DND-41 (cell line): ENCODE data around the gene SMARCA4.

ENCODE experiments used
- ATAC-seq: fragments of 200-7000 bp; cut with Tn5 transposase; 3 replicates; pipeline ENCODE4 v1.9.1; 2021; ENCODE audit warnings: low read depth; ENCODE audit not compliant: insufficient read depth
- DNase-seq: peaks from one replicate; pipeline ENCODE4 v3.0.0-alpha.2; 2020
- H2AFZ ChIP-seq: 2 replicates; pipeline ENCODE4 v1.6.0; 2012; ENCODE audit warnings: low read depth, low read length
- H3K27ac ChIP-seq: 2 replicates; pipeline ENCODE4 v1.5.1; 2012; ENCODE audit warnings: low read length, inconsistent platforms
- H3K27me3 ChIP-seq: fragments of 200-600 bp; sonication (generic); 2 replicates; pipeline ENCODE4 v1.6.0; 2012; ENCODE audit warnings: low read length, mild to moderate bottlenecking, inconsistent platforms; ENCODE audit not compliant: insufficient read depth, poor library complexity
- H3K36me3 ChIP-seq: 2 replicates; pipeline ENCODE4 v1.5.1; 2012; ENCODE audit warnings: low read length, inconsistent platforms; ENCODE audit not compliant: insufficient read depth
- H3K4me1 ChIP-seq: 2 replicates; pipeline ENCODE4 v1.5.1; 2012; ENCODE audit warnings: mild to moderate bottlenecking, low read length; ENCODE audit not compliant: insufficient read depth
- H3K4me2 ChIP-seq: 2 replicates; pipeline ENCODE4 v1.6.0; 2012; ENCODE audit warnings: mild to moderate bottlenecking, moderate library complexity, low read length, inconsistent platforms; ENCODE audit not compliant: insufficient read depth
- H3K4me3 ChIP-seq, 2 experiments: fragments of 200-600 bp in 1 of 2; shearing (Covaris generic) in 1 of 2; 2 replicates each; pipeline ENCODE4 v1.5.1; 2012 to 2016; ENCODE audit warnings: inconsistent platforms in 2 of 2, low read length in 2 of 2, mild to moderate bottlenecking in 2 of 2, low read depth in 1 of 2, moderate library complexity in 1 of 2
- H3K79me2 ChIP-seq: 2 replicates; pipeline ENCODE4 v1.6.0; 2012; ENCODE audit warnings: low read length, inconsistent platforms; ENCODE audit not compliant: insufficient read depth
- H3K9ac ChIP-seq: 2 replicates; pipeline ENCODE4 v1.6.0; 2012; ENCODE audit warnings: low read depth, mild to moderate bottlenecking, inconsistent platforms, low read length, moderate library complexity
- H3K9me3 ChIP-seq: 2 replicates; pipeline ENCODE4 v1.5.1; 2012; ENCODE audit warnings: low read length, moderate library complexity, mild to moderate bottlenecking, inconsistent platforms; ENCODE audit not compliant: insufficient read depth, severe bottlenecking
- H4K20me1 ChIP-seq: 2 replicates; pipeline ENCODE4 v1.6.0; 2012; ENCODE audit warnings: low read length; ENCODE audit not compliant: insufficient read depth
- EZH2 ChIP-seq: IDR thresholded peaks from 3 replicates; pipeline ENCODE4 v1.6.1; 2012; ENCODE audit warnings: borderline replicate concordance, low read depth, mild to moderate bottlenecking, moderate library complexity, low read length, inconsistent platforms; ENCODE audit not compliant: severe bottlenecking
- TF ChIP-seq, protein P1 (sequence below): IDR thresholded peaks from 2 replicates; pipeline ENCODE4 v1.5.1; 2012; ENCODE audit warnings: borderline replicate concordance, low read length, moderate library complexity, mild to moderate bottlenecking; ENCODE audit not compliant: poor library complexity, severe bottlenecking; ENCODE audit errors: extremely low read depth

Gene SMARCA4

DNA sequence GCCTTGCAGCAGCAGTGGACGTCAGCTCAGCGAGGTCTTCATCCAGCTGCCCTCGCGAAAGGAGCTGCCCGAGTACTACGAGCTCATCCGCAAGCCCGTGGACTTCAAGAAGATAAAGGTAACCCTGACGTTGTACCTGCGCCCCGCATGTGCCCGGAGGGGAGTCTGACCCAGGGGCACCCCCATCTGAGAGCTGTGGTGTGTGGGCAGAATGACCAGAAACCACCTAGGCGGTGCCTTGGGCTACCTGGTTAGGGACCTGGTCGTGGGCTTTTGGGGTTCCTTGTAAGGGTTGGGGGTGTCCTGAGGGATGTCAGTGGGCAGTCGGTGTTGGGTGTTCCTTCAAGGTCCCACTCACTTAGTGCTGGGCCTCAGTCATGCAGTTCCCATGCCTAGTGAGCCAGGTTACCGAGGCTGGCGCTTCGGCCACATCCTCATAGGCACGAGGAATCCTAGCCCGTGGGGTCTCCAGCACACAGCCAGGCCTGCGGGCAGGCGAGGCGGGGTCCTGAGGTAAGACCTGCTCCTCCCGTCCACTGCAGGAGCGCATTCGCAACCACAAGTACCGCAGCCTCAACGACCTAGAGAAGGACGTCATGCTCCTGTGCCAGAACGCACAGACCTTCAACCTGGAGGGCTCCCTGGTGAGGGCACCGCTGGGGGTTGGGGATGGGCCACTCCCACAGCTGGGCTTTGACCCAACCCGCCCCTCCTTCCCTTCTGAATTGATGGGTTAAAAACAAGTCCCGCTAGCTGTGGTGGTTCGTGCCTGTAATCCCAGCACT lies 97.6 kb downstream of the SMARCA4 start:
- Histone ChIP-seq H3K9ac (no peak overlapping the region), H4K20me1 (peaks cover 8% of the 10 kb centered on the region; the same call in 1 of the 2 replicates), H3K4me3 (no peak overlapping the region), H2AFZ (no peak overlapping the region), H3K79me2 (no peaks in the 10 kb centered on the region), H3K27ac (no peak overlapping the region), H3K36me3 (peaks cover 87% of the 10 kb centered on the region), H3K4me2 (no peak overlapping the region), H3K9me3 (no peaks in the 10 kb centered on the region), H3K4me1 (no peaks in the 10 kb centered on the region), H3K27me3 (no peaks in the 10 kb centered on the region)
- DNase-seq (no peak), ATAC-seq (no peak)
- TF ChIP-seq, protein P1, sequence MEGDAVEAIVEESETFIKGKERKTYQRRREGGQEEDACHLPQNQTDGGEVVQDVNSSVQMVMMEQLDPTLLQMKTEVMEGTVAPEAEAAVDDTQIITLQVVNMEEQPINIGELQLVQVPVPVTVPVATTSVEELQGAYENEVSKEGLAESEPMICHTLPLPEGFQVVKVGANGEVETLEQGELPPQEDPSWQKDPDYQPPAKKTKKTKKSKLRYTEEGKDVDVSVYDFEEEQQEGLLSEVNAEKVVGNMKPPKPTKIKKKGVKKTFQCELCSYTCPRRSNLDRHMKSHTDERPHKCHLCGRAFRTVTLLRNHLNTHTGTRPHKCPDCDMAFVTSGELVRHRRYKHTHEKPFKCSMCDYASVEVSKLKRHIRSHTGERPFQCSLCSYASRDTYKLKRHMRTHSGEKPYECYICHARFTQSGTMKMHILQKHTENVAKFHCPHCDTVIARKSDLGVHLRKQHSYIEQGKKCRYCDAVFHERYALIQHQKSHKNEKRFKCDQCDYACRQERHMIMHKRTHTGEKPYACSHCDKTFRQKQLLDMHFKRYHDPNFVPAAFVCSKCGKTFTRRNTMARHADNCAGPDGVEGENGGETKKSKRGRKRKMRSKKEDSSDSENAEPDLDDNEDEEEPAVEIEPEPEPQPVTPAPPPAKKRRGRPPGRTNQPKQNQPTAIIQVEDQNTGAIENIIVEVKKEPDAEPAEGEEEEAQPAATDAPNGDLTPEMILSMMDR: no peak
- TF ChIP-seq EZH2: no peak

DNA sequence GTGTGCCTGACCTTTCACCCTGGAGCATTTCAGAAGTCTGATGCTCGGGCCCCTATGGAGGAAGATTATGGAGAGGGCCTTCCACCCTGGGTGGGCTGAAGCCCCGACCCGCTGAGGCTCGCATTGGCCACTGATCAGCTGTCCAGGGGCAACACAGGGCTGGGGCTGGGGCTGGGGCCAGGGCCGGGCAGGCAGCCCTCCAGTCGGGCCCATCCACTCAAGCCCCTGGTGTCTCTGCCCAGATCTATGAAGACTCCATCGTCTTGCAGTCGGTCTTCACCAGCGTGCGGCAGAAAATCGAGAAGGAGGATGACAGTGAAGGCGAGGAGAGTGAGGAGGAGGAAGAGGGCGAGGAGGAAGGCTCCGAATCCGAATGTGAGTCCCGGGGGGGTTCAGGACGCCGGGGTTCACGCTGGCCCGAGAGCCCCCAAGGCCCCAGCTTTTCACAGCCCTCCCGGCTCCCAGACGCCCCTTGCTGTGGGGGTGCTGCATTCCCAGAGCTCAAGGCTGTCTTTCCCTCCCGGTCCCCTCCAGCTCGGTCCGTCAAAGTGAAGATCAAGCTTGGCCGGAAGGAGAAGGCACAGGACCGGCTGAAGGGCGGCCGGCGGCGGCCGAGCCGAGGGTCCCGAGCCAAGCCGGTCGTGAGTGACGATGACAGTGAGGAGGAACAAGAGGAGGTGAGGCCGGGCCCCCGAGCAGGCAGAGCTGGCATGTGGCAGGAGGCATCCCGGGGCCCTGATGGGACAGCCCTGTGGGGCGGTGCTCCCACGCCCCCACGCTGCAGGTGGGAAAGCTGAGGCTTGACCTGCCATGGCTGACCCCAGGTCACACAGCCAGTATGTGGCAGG lies 98.9 kb downstream of the SMARCA4 start:
- ATAC-seq (no peak), DNase-seq (no peak)
- peaks cover 3% of the 10 kb centered on the region; the same call in 1 of the 2 replicates for H4K20me1 ChIP-seq
- H3K79me2 ChIP-seq: no peaks in the 10 kb centered on the region
- H3K4me2 ChIP-seq: no peak overlapping the region
- H3K36me3 ChIP-seq: peaks cover 80% of the 10 kb centered on the region
- H3K9ac ChIP-seq: no peak overlapping the region
- H3K9me3 ChIP-seq: no peaks in the 10 kb centered on the region
- H3K27ac ChIP-seq: no peak overlapping the region
- H2AFZ ChIP-seq: no peak overlapping the region
- no peaks in the 10 kb centered on the region for H3K4me1 ChIP-seq
- TF ChIP-seq, protein P1: no peak
- no peaks in the 10 kb centered on the region for H3K27me3 ChIP-seq
- H3K4me3 ChIP-seq: no peak overlapping the region

DNA sequence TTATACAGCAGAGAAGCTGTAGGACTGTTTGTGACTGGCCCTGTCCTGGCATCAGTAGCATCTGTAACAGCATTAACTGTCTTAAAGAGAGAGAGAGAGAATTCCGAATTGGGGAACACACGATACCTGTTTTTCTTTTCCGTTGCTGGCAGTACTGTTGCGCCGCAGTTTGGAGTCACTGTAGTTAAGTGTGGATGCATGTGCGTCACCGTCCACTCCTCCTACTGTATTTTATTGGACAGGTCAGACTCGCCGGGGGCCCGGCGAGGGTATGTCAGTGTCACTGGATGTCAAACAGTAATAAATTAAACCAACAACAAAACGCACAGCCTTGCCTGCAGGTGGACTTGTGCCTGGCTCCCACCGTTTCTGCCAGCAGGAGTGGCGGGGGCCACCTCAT lies 101.1 kb downstream of the SMARCA4 start:
- no peak for DNase-seq
- H3K9me3 ChIP-seq: no peaks in the 10 kb centered on the region
- no peaks in the 10 kb centered on the region for H3K27me3 ChIP-seq
- no peak overlapping the region for H2AFZ ChIP-seq
- no peaks in the 10 kb centered on the region for H3K4me1 ChIP-seq
- ATAC-seq: no peak
- no peak overlapping the region for H3K27ac ChIP-seq
- no peaks in the 10 kb centered on the region for H4K20me1 ChIP-seq
- H3K4me2 ChIP-seq: no peak overlapping the region
- H3K4me3 ChIP-seq: no peak overlapping the region
- TF ChIP-seq, protein P1: no peak
- TF ChIP-seq EZH2: no peak
- H3K9ac ChIP-seq: no peak overlapping the region
- H3K79me2 ChIP-seq: no peaks in the 10 kb centered on the region
- H3K36me3 ChIP-seq: peaks cover 80% of the 10 kb centered on the region
